Uterus (tissue), 2 donors: Measurements from ENCODE around the gene LRBA.

Experiments used
- POLR2A ChIP-seq, 2 donors: fragments of 450-650 bp; IDR thresholded peaks; one replicate each; pipeline ENCODE4 v1.6.1; 2016; ENCODE audit warnings: antibody characterized with exemption in 2 of 2, mild to moderate bottlenecking in 1 of 2, moderate library complexity in 1 of 2
- TF ChIP-seq, protein P1 (sequence below), 4 experiments: fragments of 200-600 bp in 2 of 4; fragments of 450-650 bp in 2 of 4; sonication (generic) in 2 of 4; IDR thresholded peaks; one replicate each; pipeline ENCODE4 v1.5.1; 2016 to 2019; ENCODE audit warnings: antibody characterized with exemption in 4 of 4, mild to moderate bottlenecking in 2 of 4, moderate library complexity in 1 of 4

DNA sequence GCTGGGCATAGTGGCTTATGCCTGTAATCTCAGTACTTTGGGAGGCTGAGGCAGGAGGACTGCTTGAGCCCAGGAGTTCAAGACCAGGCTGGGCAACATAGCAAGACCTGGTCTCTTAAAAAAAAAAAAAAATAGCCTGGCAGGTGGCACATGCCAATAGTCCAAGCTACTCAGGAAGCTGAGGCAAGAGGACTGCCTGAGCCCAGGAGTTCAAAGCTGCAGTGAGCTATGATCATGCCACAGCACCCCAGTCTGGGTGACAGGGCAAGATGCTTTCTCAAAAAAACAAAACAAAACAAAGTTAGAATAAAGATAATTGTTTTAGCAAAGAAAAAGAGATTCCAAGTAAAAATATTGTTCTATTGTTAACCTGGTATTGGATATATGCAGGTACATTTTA is 75.0 kb downstream of the LRBA start:
- TF ChIP-seq, protein P1, sequence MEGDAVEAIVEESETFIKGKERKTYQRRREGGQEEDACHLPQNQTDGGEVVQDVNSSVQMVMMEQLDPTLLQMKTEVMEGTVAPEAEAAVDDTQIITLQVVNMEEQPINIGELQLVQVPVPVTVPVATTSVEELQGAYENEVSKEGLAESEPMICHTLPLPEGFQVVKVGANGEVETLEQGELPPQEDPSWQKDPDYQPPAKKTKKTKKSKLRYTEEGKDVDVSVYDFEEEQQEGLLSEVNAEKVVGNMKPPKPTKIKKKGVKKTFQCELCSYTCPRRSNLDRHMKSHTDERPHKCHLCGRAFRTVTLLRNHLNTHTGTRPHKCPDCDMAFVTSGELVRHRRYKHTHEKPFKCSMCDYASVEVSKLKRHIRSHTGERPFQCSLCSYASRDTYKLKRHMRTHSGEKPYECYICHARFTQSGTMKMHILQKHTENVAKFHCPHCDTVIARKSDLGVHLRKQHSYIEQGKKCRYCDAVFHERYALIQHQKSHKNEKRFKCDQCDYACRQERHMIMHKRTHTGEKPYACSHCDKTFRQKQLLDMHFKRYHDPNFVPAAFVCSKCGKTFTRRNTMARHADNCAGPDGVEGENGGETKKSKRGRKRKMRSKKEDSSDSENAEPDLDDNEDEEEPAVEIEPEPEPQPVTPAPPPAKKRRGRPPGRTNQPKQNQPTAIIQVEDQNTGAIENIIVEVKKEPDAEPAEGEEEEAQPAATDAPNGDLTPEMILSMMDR (IDR thresholded peaks at IDR 0.05), result no peak
- TF ChIP-seq POLR2A (IDR thresholded peaks at IDR 0.05), result no peak
